Measurements from ENCODE around the gene PLEKHB1. TPM values are rescaled to one million over a fixed set of nuclear protein-coding genes. Genes with fewer than 3 reads are reported as not detected.

The PLEKHB1 gene
- not detected in 2 replicates for total RNA-seq

GRCh38 chr11:73645972-73646631 lies at the start of gene PLEKHB1:
Gene PLEKHB1 (plus strand): TSS chr11:73646581. CDS start chr11:73646609, 28 bp downstream.

GRCh38 chr11:73597956-73598718 lies 48.2 kb upstream of the PLEKHB1 start, which contains the start of gene FAM168A:
Gene FAM168A (minus strand): TSS chr11:73598112. CDS start chr11:73468474, 129,638 bp downstream.

Other genes with a start within 250 kb of the PLEKHB1 start
- gene FAM168A, start 48.5 kb upstream of the PLEKHB1 start, total RNA-seq, result 10.5 and 28.1 TPM in 2 replicates
- 172 and 187 TPM in 2 replicates for gene RAB6A, start 114.5 kb downstream of the PLEKHB1 start, total RNA-seq
- gene MRPL48, start 141.3 kb downstream of the PLEKHB1 start, total RNA-seq, result 18.9 and 23.6 TPM in 2 replicates
- 66.5 and 91.9 TPM in 2 replicates for gene COA4, start 230.3 kb downstream of the PLEKHB1 start, total RNA-seq
- 6.8 and 10.2 TPM in 2 replicates for gene PAAF1, start 230.4 kb downstream of the PLEKHB1 start, total RNA-seq

All from placental pericyte (primary cell).